Embryonic facial prominence (tissue), 1 donor: ENCODE measurements around the gene ZFYVE21.
"Not testable (repeated sequence)": the region's sequence is repeated elsewhere in the genome, so short reads cannot be mapped to it uniquely, and the experiment has no call there.

Experiments
- DNase-seq: peaks from one replicate; pipeline ENCODE4 v3.0.0-alpha.2; 2016; ENCODE audit errors: extremely low spot score

Gene ZFYVE21

GRCh38 chr14:103763730-103764488 lies 48.3 kb downstream of the ZFYVE21 start:
- DNase-seq = no peak

- no peak for DNase-seq
These were observed 49.9 kb downstream of the ZFYVE21 start for GRCh38 chr14:103765526-103765925.

- no peak for DNase-seq
These were observed 51.8 kb downstream of the ZFYVE21 start for GRCh38 chr14:103767336-103767894.

- no peak for DNase-seq
These were observed 54.9 kb downstream of the ZFYVE21 start for GRCh38 chr14:103770500-103770899.

GRCh38 chr14:103770902-103771301 lies 55.3 kb downstream of the ZFYVE21 start:
- no peak for DNase-seq

- DNase-seq = no peak
These were observed 56.6 kb downstream of the ZFYVE21 start for GRCh38 chr14:103772078-103772712.

- DNase-seq = no peak
These were observed 57.9 kb downstream of the ZFYVE21 start for GRCh38 chr14:103773521-103773920.

GRCh38 chr14:103775506-103775905 lies 59.9 kb downstream of the ZFYVE21 start:
- no peak for DNase-seq

- not testable (repeated sequence) for DNase-seq
These were observed 60.7 kb downstream of the ZFYVE21 start for GRCh38 chr14:103776319-103776718.

GRCh38 chr14:103782376-103782775 lies 66.8 kb downstream of the ZFYVE21 start:
- no peak for DNase-seq
